Activated T-cell treated with anti-CD3 and anti-CD28 coated beads for 1 hour (primary cell): ENCODE data around the gene NTMT2.

Source experiments
- DNase-seq: peaks from one replicate; pipeline ENCODE4 v3.0.0-alpha.2; 2020; ENCODE audit warnings: low read depth

The NTMT2 gene

GRCh38 chr1:170210142-170210541 lies 64.4 kb downstream of the NTMT2 start:
- DNase-seq, result no peak

GRCh38 chr1:170213596-170213995 lies 67.8 kb downstream of the NTMT2 start:
- DNase-seq, result no peak

- no peak for DNase-seq
These were observed 68.6 kb downstream of the NTMT2 start for GRCh38 chr1:170214117-170215032.

GRCh38 chr1:170215072-170215885 lies 69.5 kb downstream of the NTMT2 start:
- DNase-seq, result no peak

GRCh38 chr1:170217517-170218256 lies 71.9 kb downstream of the NTMT2 start:
- DNase-seq, result no peak

- no peak for DNase-seq
These were observed 72.5 kb downstream of the NTMT2 start for GRCh38 chr1:170218257-170218650.
